K562 (cell line): ENCODE measurements around the gene NRARP. TPM values are rescaled to one million over a fixed set of nuclear protein-coding genes. Genes with fewer than 3 reads are reported as not detected.

ENCODE experiments used
- ATF2 ChIP-seq: sonication (generic); formaldehyde crosslinking; IDR thresholded peaks from 2 replicates; pipeline ENCODE4 v1.8.1; 2022; ENCODE audit warnings: missing genetic modification reagents
- CBFA2T2 ChIP-seq: fragments of 450-650 bp; conservative IDR thresholded peaks from 2 replicates; pipeline ENCODE4 v1.6.1; 2017; ENCODE audit warnings: mild to moderate bottlenecking
- CCAR2 ChIP-seq: fragments of 200-400 bp; formaldehyde crosslinking; IDR thresholded peaks from 2 replicates; pipeline ENCODE4 v1.6.1; 2017; ENCODE audit warnings: mild to moderate bottlenecking, low read depth, low read length
- MED1 ChIP-seq: sonication (generic); formaldehyde crosslinking; IDR thresholded peaks from 2 replicates; pipeline ENCODE4 v1.8.1; 2023; ENCODE audit warnings: missing genetic modification reagents, borderline replicate concordance
- PHTF2 ChIP-seq: fragments of 250-450 bp; sonication (Bioruptor Pico); IDR thresholded peaks from 2 replicates; pipeline ENCODE4 v1.5.0; 2021; ENCODE audit warnings: mild to moderate bottlenecking
- ZFP1 ChIP-seq: fragments of 450-650 bp; formaldehyde crosslinking; IDR thresholded peaks from 2 replicates; pipeline ENCODE4 v1.4.0; 2020; ENCODE audit warnings: mild to moderate bottlenecking, mixed read lengths
- polyA plus RNA-seq, 8 experiments: library from polyadenylated mRNA; depleted of rRNA in 4 of 8; stranded (reverse) in 5 of 8; unstranded in 3 of 8; fragments of >200 nt; fragmentation: Nextera tagmentation in 2 of 8; fragmentation: Illumina TruSeq in 1 of 8; extraction: Ambion mirVana in 2 of 8; extraction: Trizol in 1 of 8; gene quantifications; 2 replicates each; pipeline versions ENCODE4 v1.2.1 to v1.2.3, GENCODE V29; 2011 to 2014; ENCODE audit warnings: inconsistent platforms in 1 of 8, missing spikeins in 1 of 8
- total RNA-seq, 7 experiments: library from RNA; depleted of rRNA in 6 of 7; stranded (reverse); fragments of >200 nt in 6 of 7; fragmentation: Illumina TruSeq in 2 of 7; extraction: Trizol in 2 of 7; gene quantifications; 2 replicates each; pipeline versions ENCODE4 v1.2.1 to v1.2.3, GENCODE V29; 2011 to 2021; ENCODE audit warnings: low replicate concordance in 1 of 7
- TF ChIP-seq, protein P1 (sequence below): sonication (generic); formaldehyde crosslinking; IDR thresholded peaks from 2 replicates; pipeline ENCODE4 v1.5.0; 2020; ENCODE audit warnings: missing genetic modification reagents

Gene NRARP
- total and polyA plus RNA-seq, 9 of the 15 experiments (the other 6 are each of a cell fraction or from before 2014, with no cell fraction given): 2.0 to 24.5 (median 7.2) TPM; not detected in 2

DNA sequence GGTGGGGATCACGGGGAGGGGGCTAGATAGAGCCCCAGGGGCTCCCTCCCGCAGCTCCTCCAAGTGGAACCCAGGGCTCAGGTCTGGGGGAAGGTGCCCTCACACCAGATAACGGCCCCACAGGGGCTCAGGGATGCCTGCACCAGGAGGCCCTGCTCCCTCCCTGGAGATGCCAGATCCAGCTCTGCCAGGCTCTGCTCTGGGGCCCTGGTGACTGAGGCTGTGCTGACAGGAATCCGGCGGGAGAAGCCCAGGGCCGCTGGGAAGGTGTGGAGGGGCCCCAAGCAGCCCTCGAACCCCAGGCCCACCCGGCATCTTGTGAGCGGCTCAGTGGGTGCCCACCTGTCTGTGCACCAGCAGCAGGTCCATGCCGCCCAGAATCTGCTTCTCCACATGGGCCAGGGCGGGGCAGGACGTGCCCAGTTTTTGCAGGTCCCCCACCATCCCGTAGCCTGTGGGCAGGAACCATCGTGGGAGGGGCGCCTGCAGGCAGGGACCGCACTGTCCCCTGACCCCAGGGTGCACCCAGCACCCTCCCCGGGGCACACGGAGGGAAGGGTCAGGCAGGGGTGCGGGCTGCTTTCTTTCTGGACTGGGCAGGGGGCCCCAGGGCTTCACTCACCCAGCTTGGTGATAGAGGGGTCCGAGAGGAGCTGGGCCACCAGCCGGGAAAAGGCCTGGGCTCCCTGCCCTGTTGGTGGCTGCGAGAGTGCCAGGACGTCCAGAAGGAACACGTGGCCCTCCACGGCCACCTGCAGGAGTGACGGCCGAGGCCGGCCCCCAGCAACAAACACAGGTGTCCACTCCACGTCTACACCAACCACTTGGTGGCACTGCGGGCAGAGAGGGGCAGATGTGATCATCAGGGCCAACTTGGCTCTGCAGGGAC lies 48.9 kb upstream of the NRARP start (continued):
- TF ChIP-seq ATF2 (CRISPR knock-in tag) (no peak), ZFP1 (CRISPR knock-in tag) (no peak), CBFA2T2 (no peak), MED1 (CRISPR knock-in tag) (no peak), PHTF2 (no peak), CCAR2 (no peak)
- TF ChIP-seq, protein P1, sequence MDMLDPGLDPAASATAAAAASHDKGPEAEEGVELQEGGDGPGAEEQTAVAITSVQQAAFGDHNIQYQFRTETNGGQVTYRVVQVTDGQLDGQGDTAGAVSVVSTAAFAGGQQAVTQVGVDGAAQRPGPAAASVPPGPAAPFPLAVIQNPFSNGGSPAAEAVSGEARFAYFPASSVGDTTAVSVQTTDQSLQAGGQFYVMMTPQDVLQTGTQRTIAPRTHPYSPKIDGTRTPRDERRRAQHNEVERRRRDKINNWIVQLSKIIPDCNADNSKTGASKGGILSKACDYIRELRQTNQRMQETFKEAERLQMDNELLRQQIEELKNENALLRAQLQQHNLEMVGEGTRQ (CRISPR knock-in tag): no peak
- TF ChIP-seq, all 486 proteins: peak for 0
